Prostate gland (tissue), 2 donors: ENCODE measurements around the gene CNIH1. TPM values are rescaled to one million over a fixed set of nuclear protein-coding genes. Genes with fewer than 3 reads are reported as not detected.

Source experiments
- DNase-seq: peaks from one replicate; pipeline ENCODE4 v3.0.0-alpha.2; 2019; ENCODE audit warnings: low spot score
- H3K27ac ChIP-seq, 2 donors: fragments of 200-600 bp; sonication (generic); 2 replicates each; pipeline ENCODE4 v1.5.1; 2017 to 2019
- H3K27me3 ChIP-seq: fragments of 200-600 bp; sonication (generic); replicated peaks from 2 replicates; pipeline ENCODE4 v1.5.1; 2019; ENCODE audit not compliant: insufficient read depth
- H3K36me3 ChIP-seq, 2 donors: fragments of 200-600 bp; sonication (generic); 1 replicate in 1 of 2; 2 replicates in 1 of 2; pipeline versions ENCODE4 v1.5.1 to v1.8.1; 2017 to 2019
- H3K4me1 ChIP-seq: fragments of 200-600 bp; sonication (generic); replicated peaks from 2 replicates; pipeline ENCODE4 v1.5.1; 2019
- H3K4me3 ChIP-seq, 2 donors: fragments of 200-600 bp; sonication (generic); 2 replicates each; pipeline ENCODE4 v1.5.1; 2017 to 2019
- H3K9me3 ChIP-seq: fragments of 200-600 bp; sonication (generic); 2 replicates; pipeline ENCODE4 v1.5.1; 2017
- CTCF ChIP-seq, 4 experiments: fragments of 200-600 bp in 2 of 4; fragments of 450-650 bp in 2 of 4; sonication (generic) in 2 of 4; IDR thresholded peaks; 1 replicate in 3 of 4; 2 replicates in 1 of 4; pipeline ENCODE4 v1.5.1; 2016 to 2019; ENCODE audit warnings: antibody characterized with exemption in 4 of 4, mild to moderate bottlenecking in 2 of 4, moderate library complexity in 2 of 4
- POLR2A ChIP-seq: fragments of 450-650 bp; IDR thresholded peaks from one replicate; pipeline ENCODE4 v1.6.1; 2016; ENCODE audit warnings: antibody characterized with exemption, mild to moderate bottlenecking
- POLR2AphosphoS5 ChIP-seq: sonication (generic); formaldehyde crosslinking; IDR thresholded peaks from one replicate; pipeline ENCODE4 v1.6.1; 2017; ENCODE audit warnings: antibody characterized with exemption
- WGBS: methylation state at CpG from one replicate; pipeline ENCODE4 v1.1.5; 2018; 5-methylcytosine and 5-hydroxymethylcytosine counted together
- intact Hi-C: fragments of 100-400 bp; cut with DNase I; formaldehyde crosslinking; loops from one replicate; pipeline ENCODE4 v1.14.2; 2022
- total RNA-seq, 2 donors: library from RNA; depleted of rRNA; stranded (reverse); fragments of >200 nt; gene quantifications; one replicate each; pipeline ENCODE4 v1.1.0, GENCODE V29; 2016

CNIH1 gene
- total RNA-seq, 2 donors from 2014 or later: 113 to 193 TPM

DNA sequence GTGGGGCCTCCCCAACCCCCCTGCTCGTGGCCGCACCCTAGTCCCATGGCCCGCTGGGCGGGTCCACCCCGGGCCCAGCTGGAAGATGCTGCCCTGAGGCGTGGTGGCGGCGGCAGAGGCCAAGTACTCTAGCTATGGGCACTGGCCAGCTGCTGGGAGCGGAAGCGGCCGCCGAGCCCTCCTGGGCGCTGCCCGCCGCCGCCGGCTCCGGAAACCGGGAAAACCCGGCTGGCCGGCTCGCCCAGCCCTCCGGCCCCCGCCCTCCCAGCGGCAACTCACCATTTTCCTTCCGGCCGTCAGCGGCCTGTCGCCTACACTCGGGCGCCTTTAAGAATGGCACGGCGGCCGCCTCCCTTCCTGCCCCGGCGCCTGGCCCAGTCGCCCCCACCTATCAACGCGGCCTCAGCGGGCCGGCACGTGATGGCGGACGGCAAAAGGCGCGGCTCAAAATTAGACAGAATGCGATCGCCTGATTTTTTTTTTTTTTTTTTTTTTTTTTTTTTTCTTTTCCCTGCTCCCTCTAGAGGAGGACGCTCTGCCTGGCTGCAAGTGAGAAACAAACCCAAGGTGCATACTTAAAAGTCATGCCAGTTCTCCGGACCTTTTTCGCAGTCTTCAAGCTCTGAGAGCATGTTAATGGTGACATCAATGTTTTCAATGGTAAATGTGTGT, 47.6 kb upstream of the CNIH1 start, which contains the start of gene GMFB:
TSS of gene GMFB (minus strand) at position 335 of the 672 bp plus-strand sequence. CDS start at position 282, 53 bp downstream.
- no peaks in the 10 kb centered on the region for H3K9me3 ChIP-seq
- TF ChIP-seq CTCF (IDR thresholded peaks at IDR 0.05) (peak in 3 of 4 experiments; percentile 25 to 46 (median 38)), POLR2AphosphoS5 (peak; percentile 85), POLR2A (peak; percentile 67)
- peak within 1 kb of the TSS; percentile 58 to 78 for H3K4me3 ChIP-seq
- H3K27me3 ChIP-seq: no peaks in the 10 kb centered on the region
- peak; percentile 90 for DNase-seq
- peak within 1 kb of the TSS; percentile 82 to 90 for H3K27ac ChIP-seq
- intact Hi-C loops: loop anchor here (2.0 kb wide), 1 partner anchor 48 kb away; the partner anchor contains the start of gene CNIH1
- H3K4me1 ChIP-seq: peaks cover 9% of the 10 kb centered on the region
- under 1% methylated on average over 43 of the region's 51 CpGs for WGBS
- H3K36me3 ChIP-seq: no peaks in the 10 kb centered on the region

DNA sequence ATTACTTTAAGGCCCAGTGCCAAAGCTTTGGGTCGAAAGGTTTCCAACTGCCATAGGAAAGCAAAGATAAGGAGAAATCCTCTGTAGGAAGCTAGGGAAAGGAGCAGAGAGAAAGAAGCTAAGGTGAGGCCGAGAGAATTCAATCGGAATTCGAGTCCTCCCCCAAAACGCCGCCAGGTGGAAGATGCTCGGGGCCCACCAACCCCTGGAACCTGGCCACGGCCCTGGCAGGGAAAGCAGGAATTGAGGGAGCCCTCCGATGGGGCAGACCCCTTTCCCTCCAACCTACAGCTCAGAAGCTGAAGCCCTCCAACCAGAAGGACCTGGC, 47.1 kb upstream of the CNIH1 start:
- no peak for DNase-seq
- intact Hi-C loops: loop anchor here (2.0 kb wide), 1 partner anchor 47 kb away; the partner anchor contains the start of gene CNIH1
- Histone ChIP-seq H3K27me3 (no peaks in the 10 kb centered on the region), H3K9me3 (no peaks in the 10 kb centered on the region), H3K4me3 (peak overlapping the region; percentile 58 to 78), H3K4me1 (peaks cover 9% of the 10 kb centered on the region), H3K36me3 (no peaks in the 10 kb centered on the region), H3K27ac (peak overlapping the region; percentile 82 to 90)
- 0% methylated on average over 9 of the region's 9 CpGs for WGBS
- TF ChIP-seq POLR2AphosphoS5 (no peak), POLR2A (no peak), CTCF (IDR thresholded peaks at IDR 0.05) (no peak)

DNA sequence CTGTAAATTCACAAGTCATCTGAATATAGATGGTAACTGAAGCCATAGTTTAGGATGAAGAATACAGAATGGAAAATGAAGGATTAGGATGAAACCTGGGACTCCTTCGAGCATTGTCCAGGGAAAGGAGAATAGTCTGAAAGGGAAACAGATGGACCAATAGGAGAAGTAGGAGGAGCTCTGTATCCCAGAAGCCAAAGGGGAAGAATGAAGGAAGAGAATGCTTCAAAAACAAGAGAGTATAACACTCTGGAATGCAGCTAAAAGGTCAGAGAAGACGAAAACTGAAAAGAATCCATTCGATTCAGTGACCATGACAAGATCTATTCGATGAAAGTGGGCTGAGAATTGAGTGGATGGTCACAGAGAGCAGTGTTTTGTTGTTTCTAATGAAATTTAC, 46.6 kb upstream of the CNIH1 start:
- H3K27me3 ChIP-seq: no peaks in the 10 kb centered on the region
- WGBS: 40% methylated on average over 4 of the region's 4 CpGs
- no peaks in the 10 kb centered on the region for H3K36me3 ChIP-seq
- peak overlapping the region in 1 of 2 donors; percentile 82 for H3K27ac ChIP-seq
- peak overlapping the region; percentile 58 to 78 for H3K4me3 ChIP-seq
- TF ChIP-seq POLR2A (no peak), CTCF (IDR thresholded peaks at IDR 0.05) (no peak), POLR2AphosphoS5 (no peak)
- DNase-seq: no peak
- H3K4me1 ChIP-seq: peaks cover 9% of the 10 kb centered on the region
- intact Hi-C loops: loop anchor here (2.0 kb wide), 1 partner anchor 47 kb away; the partner anchor contains the start of gene CNIH1
- H3K9me3 ChIP-seq: no peaks in the 10 kb centered on the region

DNA sequence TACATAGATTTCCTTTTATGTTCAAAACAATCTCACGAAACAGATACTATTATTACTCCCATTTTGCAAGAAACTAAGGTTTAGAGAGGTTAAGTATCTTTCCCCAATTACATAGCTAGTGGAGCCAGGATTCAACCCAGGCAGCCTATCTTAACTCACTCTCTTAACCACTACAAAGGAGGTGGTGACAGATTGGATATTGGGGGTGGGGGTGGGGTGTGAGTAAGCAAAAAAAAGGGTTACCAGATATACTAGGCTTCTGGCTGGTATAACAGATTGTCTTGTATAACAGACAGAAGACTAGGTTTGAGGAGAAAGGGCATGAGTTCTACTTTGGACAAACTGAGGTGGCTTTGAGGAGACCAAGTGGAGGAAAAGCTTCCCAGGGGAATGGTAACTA, 45.5 kb upstream of the CNIH1 start:
- Histone ChIP-seq H3K27me3 (no peaks in the 10 kb centered on the region), H3K36me3 (no peaks in the 10 kb centered on the region), H3K27ac (no peak overlapping the region), H3K4me3 (no peak overlapping the region), H3K4me1 (peaks cover 9% of the 10 kb centered on the region), H3K9me3 (no peaks in the 10 kb centered on the region)
- TF ChIP-seq POLR2AphosphoS5: no peak
- no peak for TF ChIP-seq POLR2A
- TF ChIP-seq CTCF (IDR thresholded peaks at IDR 0.05): no peak
- intact Hi-C loops: no loop called here
- 100% methylated on average over 1 of the region's 1 CpG for WGBS
- DNase-seq: no peak

DNA sequence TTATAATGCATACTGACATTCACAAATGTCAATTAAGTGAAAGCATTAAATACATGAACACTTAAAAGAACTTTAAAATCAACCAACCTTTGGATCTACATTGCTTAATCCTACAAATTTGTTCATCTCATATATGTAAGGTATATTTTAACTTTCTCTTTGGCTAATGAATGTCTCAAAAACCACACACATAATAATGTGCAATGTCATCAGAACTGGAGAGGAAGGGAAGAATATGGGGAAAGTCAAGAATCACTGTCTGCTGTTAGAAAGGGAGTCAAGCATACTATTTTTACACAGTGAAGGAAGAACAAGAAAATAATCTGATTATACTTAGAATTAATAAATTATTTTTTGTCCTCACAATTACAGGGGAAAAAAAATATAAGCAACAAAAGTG, 42.7 kb upstream of the CNIH1 start:
- Histone ChIP-seq H3K27ac (no peak overlapping the region), H3K4me1 (peaks cover 3% of the 10 kb centered on the region), H3K36me3 (no peaks in the 10 kb centered on the region), H3K27me3 (no peaks in the 10 kb centered on the region), H3K4me3 (no peak overlapping the region), H3K9me3 (no peaks in the 10 kb centered on the region)
- no peak for DNase-seq
- intact Hi-C loops: no loop called here
- TF ChIP-seq POLR2A (no peak), POLR2AphosphoS5 (no peak), CTCF (IDR thresholded peaks at IDR 0.05) (no peak)
